IMR-90 (cell line): Measurements from ENCODE around the gene USP17L13.
"Not testable (repeated sequence)": the region's sequence is repeated elsewhere in the genome, so short reads cannot be mapped to it uniquely, and the experiment has no call there.

Experiments
- BHLHE40 ChIP-seq: fragments of 150-350 bp; IDR thresholded peaks from 2 replicates; pipeline ENCODE4 v1.6.1; 2016; ENCODE audit warnings: mild to moderate bottlenecking, low read depth, low read length
- CEBPB ChIP-seq: IDR thresholded peaks from 2 replicates; pipeline ENCODE4 v1.6.1; 2012; ENCODE audit warnings: low read depth, low read length, improper control_type of control experiment
- CTCF ChIP-seq: conservative IDR thresholded peaks from 2 replicates; pipeline ENCODE4 v1.5.1; 2012; ENCODE audit warnings: mild to moderate bottlenecking, low read depth, low read length, improper control_type of control experiment
- ELK1 ChIP-seq: fragments of 150-350 bp; IDR thresholded peaks from 2 replicates; pipeline ENCODE4 v1.6.1; 2016; ENCODE audit warnings: low read depth, mild to moderate bottlenecking, low read length, moderate library complexity, borderline replicate concordance
- FOS ChIP-seq: fragments of 150-350 bp; IDR thresholded peaks from 2 replicates; pipeline ENCODE4 v1.6.1; 2016; ENCODE audit warnings: low read depth, low read length
- MAFK ChIP-seq: IDR thresholded peaks from 2 replicates; pipeline ENCODE4 v1.6.1; 2012; ENCODE audit warnings: low read depth, low read length, improper control_type of control experiment
- MXI1 ChIP-seq: IDR thresholded peaks from 2 replicates; pipeline ENCODE4 v1.6.1; 2012; ENCODE audit warnings: low read depth, mild to moderate bottlenecking, low read length, moderate library complexity, borderline replicate concordance
- POLR2A ChIP-seq: IDR thresholded peaks from 2 replicates; pipeline ENCODE4 v1.6.1; 2012; ENCODE audit warnings: mild to moderate bottlenecking, low read depth, low read length
- RAD21 ChIP-seq: IDR thresholded peaks from 2 replicates; pipeline ENCODE4 v1.6.1; 2012; ENCODE audit warnings: low read length, improper control_type of control experiment
- RFX5 ChIP-seq: IDR thresholded peaks from 2 replicates; pipeline ENCODE4 v1.8.0; 2012; ENCODE audit warnings: low read depth, mild to moderate bottlenecking, low read length, moderate library complexity
- SMC3 ChIP-seq: fragments of 150-350 bp; IDR thresholded peaks from 2 replicates; pipeline ENCODE4 v1.6.1; 2016; ENCODE audit warnings: low read depth, mild to moderate bottlenecking, antibody characterized with exemption, low read length, moderate library complexity
- TF ChIP-seq, protein P1 (sequence below): fragments of 150-350 bp; IDR thresholded peaks from 2 replicates; pipeline ENCODE4 v1.6.1; 2017; ENCODE audit warnings: mild to moderate bottlenecking, antibody characterized with exemption, low read length, low read depth

- TF ChIP-seq POLR2A, CTCF, SMC3, RFX5, ELK1, FOS, MXI1, CEBPB, BHLHE40, MAFK, RAD21: not testable (repeated sequence)
- TF ChIP-seq, protein P1, sequence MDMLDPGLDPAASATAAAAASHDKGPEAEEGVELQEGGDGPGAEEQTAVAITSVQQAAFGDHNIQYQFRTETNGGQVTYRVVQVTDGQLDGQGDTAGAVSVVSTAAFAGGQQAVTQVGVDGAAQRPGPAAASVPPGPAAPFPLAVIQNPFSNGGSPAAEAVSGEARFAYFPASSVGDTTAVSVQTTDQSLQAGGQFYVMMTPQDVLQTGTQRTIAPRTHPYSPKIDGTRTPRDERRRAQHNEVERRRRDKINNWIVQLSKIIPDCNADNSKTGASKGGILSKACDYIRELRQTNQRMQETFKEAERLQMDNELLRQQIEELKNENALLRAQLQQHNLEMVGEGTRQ, result not testable (repeated sequence)
Observed at GRCh38 chr4:9257824-9258223, 33.1 kb downstream of the USP17L13 start, which contains the start of gene USP17L20.
